HG02885 (cell line): ENCODE measurements around the gene DPH7.
A peak's percentile ranks its signal among the peaks of the same experiment; 100 is the strongest.
"Not testable (repeated sequence)": the region's sequence is repeated elsewhere in the genome, so short reads cannot be mapped to it uniquely, and the experiment has no call there.

Experiments used
- ATAC-seq: cut with Tn5 transposase; IDR thresholded peaks from one replicate; pipeline ENCODE4 v1.9.1; 2021; ENCODE audit warnings: mild to moderate bottlenecking; ENCODE audit not compliant: unreplicated experiment, poor library complexity

The DPH7 gene

DNA sequence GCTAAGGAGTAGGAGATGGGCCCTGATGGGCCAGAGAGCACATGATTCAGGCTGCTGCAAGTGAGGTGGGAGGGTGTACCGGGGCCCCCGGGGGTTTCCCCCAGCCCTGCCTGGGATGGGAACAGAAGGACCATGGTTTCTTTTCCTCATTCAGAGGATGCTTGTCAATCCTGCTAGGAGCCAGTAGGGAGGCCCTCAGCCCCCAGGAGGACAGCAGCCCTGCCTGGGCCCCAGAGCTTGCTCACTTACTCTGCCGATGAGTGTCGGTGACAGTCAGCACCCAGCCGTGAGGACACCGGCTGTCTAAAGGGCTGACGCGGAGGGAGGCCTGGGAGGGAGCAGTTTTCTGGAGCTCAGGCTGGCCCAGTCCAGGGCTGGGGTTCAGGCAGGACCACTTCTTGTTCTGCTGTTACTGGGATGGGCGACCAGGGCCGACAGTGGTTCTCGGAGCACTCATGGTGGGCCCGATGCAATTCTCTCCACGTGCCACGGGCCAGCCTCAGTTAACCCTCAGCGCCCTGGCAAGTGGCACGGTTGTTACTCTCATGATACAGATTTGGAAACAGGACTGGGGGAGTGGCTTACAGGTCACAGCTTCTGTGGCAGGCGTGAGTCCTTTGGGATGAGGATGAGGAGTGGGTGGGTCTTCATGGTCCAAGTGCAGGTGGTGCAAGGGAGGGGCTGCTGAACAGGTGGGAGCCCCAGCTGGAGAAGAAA is 28.6 kb upstream of the DPH7 start:
- ATAC-seq = no peak

DNA sequence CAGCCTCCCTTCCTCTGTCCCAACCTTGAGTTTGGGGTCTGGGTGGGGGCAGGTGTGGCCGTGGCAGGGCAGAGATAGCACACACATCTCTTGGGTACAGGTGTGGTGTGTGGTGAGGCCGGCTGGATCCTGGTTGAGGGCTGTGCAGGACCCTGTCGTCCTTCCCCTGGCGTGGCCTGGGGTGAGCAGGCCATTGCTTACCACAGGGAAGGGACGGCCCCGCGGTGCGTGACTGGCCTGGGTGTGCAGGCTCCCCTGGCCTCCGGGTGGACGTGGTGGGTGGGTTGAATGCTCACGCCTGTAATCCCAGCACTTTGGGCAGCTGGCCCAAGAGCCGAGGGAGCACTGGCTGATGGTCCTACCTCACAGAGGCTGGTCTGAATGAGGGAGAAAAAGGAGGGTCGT is 28.0 kb upstream of the DPH7 start:
- no peak for ATAC-seq

DNA sequence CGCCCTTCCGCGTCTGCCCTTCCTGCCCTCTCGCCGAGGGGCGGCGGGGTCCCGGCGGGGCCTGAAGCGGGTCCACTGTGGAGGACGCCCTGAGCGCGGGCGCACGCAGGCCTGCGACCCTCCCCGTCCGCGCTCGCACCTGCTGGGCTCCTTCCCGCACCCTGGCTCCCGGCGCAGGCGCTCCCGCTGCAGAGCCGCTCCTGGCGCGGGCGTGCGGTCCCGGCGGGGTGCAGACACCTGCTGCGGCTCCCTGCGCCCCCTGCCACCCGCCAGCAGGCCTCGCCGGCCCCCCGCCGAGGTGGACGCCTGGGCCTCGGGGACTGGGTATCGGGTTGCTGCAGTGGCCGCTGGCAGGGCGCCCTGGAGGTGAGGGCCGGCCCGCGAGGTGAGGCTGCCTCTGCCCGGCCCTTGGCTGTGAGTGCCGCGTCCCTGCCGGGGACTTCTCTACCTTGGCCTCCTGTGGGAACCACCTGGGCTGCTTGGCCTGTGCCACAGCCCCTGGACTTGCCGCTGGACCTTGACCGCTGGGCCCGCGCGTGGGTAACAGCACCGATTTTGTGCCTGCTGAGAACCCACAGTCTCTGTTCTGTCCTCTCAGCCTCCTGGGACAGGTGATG is 27.4 kb upstream of the DPH7 start:
- ATAC-seq = peak; percentile 17

DNA sequence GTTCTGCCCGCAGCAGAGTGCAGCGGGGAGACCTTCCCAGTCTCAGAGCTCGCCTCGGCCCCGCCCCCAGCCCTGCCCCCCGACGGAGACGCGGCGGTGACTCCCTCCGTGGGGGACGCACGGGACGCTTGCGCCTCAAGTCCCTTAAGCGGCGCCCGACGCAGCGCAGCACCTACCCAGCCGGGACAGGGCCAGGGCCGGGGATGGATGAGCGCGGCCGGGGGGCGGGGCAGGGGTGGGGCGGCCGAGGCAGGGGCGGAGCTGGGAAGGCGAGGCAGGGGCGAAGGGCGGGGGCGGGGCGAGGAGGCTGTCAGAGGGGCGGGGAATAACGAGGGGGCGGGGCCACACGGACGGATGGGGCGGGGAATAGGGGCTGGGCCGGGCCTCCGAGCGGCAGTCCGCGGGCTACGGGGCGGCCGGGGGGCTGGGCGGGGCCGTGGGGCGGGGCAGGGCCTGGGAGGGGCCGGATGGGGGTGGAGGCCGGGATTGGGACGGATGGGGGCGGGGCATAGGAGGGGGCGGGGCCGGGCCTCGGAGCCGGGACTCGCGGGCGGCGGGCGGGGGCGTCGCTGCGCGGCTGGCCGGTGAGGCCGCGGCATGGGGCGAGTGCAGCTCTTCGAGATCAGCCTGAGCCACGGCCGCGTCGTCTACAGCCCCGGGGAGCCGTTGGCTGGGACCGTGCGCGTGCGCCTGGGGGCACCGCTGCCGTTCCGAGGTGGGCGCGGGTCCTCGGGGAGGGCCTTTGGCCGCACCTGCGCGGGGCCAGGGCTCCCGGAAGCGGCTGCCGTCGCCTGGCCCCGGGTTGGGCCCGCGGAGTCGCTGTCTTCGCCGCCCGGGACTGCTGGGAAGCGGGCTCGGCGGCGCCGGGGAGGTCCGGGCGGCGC is 26.6 kb upstream of the DPH7 start, which contains the start of gene ARRDC1:
ARRDC1 (plus strand) TSS at position 566 of the 884 bp plus-strand sequence; CDS start at position 598, 32 bp downstream.
- peak; percentile 78 for ATAC-seq

DNA sequence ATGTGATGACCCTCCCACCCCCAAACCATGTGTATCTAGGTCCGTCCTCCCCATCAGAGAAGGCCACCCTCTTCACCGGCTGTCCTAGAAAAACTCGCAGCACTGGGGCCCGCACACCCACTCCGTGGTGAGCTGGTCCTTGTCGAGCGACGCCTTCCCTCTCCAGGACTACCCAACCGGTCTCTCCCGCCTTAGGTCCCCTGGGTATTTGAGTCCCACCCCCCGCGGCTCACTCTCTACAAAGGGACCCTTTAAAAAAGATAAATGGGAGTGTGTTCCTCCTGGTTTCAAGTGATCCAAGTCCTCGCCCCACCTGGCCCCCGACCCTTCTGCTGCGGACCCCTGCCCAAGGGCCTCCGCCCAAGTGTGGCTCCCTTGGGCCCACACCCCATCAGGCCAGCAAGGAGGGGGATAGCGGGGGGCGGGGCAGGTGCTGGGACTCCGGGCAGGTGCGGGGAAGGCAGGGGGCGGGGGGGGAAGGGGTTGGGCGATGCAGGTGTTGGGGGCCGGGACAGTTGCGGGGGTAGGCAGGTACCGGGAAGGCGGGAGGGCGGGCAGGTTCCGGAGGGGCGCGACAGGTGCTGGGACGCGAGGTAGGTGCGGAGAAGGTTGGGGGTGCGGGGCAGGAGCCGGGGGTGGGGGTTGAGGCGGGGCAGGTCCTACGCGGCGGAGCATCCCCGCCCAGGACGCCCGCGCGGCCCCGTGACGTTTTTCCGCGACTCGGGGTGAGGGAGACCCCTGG is 25.8 kb upstream of the DPH7 start:
- ATAC-seq = no peak

DNA sequence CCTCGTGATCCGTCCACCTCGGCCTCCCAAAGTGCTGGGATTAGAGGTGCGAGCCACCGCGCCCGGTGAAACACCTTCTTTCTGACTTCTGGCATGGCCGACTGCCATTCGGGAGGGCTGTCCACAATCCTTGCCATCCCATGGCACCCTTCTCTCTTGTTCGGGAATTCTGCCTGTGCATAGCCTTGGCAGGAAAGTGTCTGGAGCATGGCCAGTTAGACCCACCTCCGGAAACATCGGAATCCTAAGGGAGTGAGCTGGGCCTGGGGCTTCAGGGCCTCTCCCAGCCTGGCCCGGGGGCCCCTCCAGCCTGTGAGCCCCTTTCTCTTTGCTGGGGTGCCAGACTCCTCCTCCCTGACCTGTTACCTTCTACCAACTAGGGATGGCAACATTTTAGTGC is 25.2 kb upstream of the DPH7 start:
- ATAC-seq = no peak

DNA sequence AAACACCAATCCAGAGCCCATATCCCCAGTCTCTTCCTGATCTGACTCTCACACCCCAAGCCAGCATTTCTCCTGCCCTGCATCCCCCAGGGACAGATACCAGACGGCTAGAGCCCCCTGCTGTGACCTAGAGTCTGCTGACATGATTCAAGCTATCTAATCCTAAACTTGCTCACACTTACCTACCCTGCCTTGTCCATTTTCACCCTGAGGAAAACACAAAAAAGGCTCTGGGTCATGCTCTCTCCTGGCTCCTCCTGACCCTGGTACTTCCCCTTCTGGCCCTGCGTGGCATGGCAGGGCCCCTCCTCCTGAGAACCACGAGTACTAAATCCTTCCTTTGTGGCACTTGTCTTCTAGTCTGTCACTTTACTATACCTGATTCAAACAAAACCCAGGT is 23.9 kb upstream of the DPH7 start:
- no peak for ATAC-seq

DNA sequence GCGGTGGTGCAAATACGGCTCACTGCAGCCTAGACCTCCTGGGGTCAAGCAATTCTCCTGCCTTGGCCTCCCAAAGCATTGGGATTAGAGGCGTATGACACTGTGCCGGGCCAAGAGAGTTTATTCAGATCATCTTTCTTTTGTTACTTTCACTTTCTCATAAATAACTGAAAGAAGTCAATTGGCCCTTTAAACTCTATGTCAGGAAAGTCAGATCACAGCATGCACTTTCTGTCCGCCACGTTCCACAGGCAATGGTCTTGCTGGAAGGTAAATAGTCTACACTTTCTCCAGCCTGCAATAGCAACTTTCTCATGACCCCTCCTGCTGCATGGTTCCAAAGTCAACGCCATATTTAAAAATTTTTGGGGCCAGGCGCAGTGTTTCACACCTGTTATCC is 20.2 kb upstream of the DPH7 start:
- ATAC-seq = no peak

DNA sequence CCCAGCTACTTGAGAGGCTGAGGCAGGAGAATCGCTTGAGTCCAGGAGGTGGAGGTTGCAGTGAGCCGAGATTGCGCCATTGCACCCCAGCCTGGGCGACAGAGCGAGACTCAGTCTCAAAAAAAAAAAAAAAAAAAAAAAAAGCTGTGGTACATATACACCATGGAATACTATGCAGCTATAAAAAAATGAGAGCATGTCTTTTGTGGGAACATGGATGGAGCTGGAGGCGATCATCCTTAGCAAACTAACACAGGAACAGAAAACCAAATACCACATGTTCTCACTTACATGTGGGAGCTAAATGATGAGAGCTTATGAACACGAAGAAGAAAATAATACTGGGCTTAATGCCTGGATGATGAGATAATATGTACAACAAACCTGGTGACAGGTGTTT is 17.9 kb upstream of the DPH7 start:
- ATAC-seq = not testable (repeated sequence)

DNA sequence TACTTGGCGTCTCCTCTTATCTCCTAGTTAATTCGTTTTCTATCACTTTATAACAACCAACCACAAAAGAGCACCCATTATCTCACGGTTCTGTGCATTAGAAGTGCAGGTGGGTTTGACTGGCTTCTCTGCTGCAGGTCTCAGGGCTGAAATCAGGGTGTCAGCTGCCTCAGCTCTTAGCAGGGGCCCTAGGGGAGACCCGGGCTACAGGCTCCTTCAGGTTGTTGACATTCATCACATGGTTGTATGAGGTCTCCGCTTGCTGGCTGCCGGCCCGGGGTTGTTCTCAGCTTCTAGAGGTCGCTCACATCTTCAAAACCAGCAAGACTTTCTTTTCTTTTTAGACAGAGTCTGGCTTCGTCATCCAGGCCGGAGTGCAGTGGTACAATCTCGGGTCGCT is 14.5 kb upstream of the DPH7 start:
- ATAC-seq = no peak

DNA sequence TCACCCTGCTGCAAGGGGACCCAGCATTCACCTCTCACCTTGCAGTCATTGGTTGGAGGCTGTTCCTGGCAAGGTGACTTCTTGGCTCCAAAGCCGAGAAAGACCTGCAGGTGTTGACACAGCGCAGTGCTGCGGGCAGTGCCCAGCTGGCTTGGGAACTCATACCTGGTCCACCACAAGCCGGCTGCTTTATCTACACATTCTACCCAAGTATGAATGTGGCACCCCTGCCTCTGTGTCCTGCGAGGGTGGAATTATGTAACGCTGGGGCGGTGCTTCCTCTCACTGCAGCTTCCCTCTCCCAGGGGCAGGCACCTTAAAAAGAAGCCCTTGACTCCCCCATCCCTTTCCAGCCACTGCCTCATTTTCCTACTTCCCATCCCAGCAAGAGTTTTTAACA is 14.0 kb upstream of the DPH7 start:
- ATAC-seq = no peak

DNA sequence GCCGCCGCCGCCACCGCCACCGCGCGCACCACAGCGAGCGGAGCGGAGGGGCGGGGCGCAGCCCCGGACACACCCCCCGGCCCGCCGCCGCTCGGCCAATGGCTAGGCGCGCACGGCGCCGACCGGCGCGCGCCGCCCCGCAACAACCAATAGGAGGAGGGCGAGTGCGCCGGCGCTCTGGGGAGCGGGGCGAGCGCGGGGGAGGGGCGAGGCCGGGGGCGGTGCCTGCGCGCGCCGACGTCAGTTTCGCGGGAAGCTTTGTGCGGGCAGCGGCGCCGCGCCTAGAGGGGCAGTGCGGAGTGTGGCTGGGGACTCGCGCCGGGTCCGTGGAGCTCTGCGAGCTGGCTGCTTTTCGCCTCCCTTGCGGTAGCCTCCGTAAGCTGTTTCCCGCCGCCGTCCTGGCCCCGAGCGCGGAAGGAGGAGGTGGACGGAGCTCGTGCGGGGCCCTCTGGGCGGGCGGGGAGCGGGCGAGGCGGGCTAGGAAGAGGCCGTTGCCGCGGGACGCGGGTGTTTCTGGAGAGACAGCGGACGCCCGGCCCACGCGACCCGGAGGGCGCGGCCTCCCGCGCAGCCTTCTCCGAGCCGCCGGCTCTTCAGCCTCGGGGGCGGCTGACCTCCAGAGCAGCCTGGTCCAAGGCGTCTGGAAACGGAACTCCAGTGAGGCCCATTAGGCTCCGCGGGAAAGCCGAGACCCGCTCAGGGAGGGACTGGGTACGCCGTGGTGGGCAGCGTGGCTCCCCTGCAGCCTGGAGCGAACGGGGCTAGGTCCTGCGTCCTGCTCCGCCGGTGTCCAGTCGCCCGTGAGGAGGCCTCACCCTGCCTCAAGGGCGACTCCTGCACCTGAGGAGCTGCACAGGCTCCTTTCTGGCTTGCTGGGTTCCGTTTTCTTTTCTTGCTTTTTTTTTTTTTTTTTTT is 12.0 kb upstream of the DPH7 start, which contains the start of gene ZMYND19:
ZMYND19 (minus strand) TSS at position 44 of the 915 bp plus-strand sequence. CDS start 249 bp downstream, outside the sequence.
- peak; percentile 94 for ATAC-seq

DNA sequence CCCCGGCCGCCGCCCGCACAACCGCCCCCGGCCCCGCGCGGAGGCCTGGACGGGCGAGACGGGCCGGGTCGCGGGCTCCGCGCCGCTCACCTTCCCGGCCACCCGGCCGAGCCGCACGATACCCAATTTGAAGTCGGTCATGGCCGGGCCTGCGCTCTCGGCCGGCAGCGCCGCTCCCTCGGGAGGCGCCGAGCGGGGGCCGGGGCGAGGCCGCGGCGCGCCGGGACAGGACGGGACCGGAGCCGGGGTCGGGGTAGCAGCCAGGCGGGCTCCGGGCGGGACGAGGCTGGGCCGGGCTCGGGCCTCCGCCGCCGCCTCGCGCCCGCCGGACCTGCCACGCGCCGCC is 11.4 kb upstream of the DPH7 start:
- ATAC-seq = no peak

DNA sequence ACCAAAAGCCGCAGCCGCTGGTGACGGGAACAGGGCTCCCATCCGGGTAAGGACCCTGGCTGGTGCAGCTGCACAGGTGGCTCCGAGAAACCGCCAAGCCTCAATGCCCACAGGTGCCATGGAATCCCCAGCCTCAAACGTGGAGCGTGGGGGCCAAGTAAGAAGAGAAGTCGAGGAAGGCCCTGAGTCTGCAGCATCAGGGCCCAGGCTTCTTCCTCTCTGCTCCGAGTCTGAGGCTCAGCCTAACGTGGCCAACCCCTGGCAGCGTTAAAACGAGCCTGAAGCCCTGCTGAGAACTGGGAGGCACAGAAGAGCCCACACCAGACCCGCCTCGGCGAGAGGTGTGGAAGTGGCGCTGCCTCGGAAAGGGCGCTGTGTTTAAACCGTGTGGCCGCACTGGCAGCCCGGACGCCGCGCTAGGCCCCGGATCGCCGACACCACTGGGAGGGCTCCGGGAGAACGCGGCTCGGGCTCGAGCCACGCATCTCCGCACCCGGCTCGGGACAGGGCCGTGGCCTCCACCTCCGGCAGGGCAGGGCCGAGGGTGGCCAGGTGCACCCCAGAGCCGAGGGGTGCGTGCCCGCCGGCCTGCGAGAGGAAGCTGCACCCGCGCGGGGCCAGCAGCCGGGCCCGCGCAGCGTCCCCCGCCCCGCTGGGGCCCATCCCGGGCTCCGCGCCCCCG is 10.9 kb upstream of the DPH7 start:
- peak; percentile 15 for ATAC-seq

DNA sequence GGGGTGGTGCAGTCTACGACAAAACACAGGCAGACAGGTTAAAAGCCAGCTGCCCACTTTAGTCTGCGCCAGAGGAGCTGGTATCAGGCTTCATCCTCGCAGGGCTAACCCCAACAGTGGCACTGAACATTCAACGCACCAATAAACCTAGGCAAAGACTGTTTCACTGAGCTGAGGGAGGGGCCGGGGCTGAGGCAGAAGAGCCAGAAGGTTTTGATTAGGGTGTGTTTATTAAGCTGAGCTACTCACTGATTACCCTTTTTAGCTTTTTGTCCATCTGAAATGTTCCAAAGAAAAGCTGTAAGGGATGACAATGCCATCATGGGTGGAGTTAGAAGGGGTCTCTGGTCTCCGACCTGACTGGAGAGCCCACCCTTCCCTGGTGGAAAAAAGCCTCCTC is 10.2 kb upstream of the DPH7 start:
- ATAC-seq = no peak

DNA sequence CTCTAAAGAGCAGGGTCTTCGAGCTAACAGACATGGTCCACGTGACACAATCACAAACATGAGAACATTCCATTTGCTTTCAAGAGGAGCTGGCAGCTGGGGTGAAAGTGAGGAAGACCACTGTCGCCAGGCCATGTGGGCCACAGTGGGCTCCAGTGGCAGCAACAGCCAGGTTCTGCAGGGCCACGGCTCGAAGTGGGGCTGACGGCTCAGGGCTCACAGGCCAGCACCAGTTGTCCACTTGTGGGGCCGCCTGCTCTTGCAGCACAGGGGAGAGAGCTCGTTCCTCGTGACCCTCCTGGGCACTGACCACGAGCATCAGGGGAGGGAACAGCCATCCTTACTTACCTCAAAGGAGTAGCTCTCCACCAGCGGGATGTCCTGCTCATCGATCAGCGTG is 9.6 kb upstream of the DPH7 start:
- ATAC-seq = no peak

DNA sequence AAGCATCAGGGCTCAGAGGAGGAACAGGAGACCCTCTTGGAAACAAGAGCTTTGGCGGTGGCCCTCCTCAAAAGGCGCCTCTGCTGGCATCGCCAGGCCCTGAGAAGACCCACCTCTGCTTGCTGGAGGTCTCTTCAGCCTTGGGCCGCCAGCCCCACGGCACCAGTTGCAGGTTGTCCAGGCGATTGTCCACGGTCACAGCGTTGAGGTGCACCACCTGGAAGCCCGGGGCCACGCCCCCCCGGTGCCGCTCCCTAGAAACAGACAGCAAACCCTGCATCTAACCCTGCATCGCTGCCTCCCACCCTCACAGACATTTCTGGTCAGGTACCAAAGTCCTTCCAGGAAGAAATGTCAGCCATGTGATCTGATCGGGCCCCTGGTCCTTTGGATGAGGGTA is 8.1 kb upstream of the DPH7 start:
- no peak for ATAC-seq

DNA sequence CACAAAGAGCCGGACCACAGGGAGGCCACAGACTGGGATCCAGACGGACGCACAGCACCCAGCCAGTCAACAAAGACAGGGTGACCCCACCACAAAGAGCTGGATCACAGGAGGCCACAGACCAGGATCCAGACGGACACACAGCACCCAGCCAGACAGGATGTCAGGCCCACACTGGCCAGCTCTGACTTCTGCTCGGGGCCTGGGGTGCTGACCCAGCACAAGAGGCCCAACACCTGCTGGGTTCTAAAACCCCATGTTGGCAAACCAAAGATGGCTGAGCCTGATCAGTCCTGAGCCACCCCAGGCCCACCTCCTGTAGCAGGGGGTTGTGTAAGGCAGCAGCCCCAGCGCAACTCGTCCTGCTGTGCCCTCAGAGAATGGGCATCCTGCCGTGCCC is 5.2 kb upstream of the DPH7 start:
- no peak for ATAC-seq

DNA sequence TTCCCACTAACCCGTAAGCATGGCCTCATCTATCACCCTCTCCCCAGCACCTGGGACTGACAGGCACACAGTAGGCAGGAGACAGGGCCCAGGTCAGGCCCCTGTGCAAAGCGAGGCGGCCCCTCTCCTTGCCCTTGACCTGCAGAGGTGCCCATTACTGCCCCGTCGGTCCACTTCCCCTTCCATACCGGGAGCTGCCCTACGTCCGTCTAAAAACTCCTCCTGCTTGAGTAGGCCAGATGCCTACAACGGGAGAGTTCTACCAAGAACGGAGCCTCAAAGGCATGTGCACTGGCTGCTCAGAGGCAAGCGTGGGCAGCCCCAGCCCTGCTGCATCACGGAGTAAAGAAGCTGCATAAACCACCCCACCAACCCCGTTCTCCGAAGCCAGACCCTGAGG is 4.6 kb upstream of the DPH7 start:
- ATAC-seq = no peak
